Progenitor cell of endocrine pancreas (in vitro differentiated cells): ENCODE data around the gene LNX1. TPM values are rescaled to one million over a fixed set of nuclear protein-coding genes. Genes with fewer than 3 reads are reported as not detected.

Experiments used
- DNase-seq: peaks from one replicate; pipeline ENCODE4 v3.0.0; 2021; ENCODE audit warnings: low spot score; ENCODE audit not compliant: unreplicated experiment
- H3K27ac Mint-ChIP-seq: 2 replicates; pipeline ENCODE4 v1.8.0; 2021; ENCODE audit warnings: mild to moderate bottlenecking, moderate library complexity, mixed read lengths
- H3K27me3 Mint-ChIP-seq: 2 replicates; pipeline ENCODE4 v1.8.0; 2021; ENCODE audit warnings: mixed read lengths
- H3K36me3 Mint-ChIP-seq: 2 replicates; pipeline ENCODE4 v1.8.0; 2022; ENCODE audit warnings: mixed read lengths; ENCODE audit not compliant: insufficient read depth
- H3K4me1 Mint-ChIP-seq: 2 replicates; pipeline ENCODE4 v1.8.0; 2021; ENCODE audit warnings: low read depth, mixed read lengths
- H3K4me3 Mint-ChIP-seq: 2 replicates; pipeline ENCODE4 v1.8.0; 2021; ENCODE audit warnings: low read depth, mild to moderate bottlenecking, moderate library complexity, mixed read lengths
- H3K9me3 Mint-ChIP-seq: 2 replicates; pipeline ENCODE4 v1.8.0; 2021; ENCODE audit warnings: low read depth, mixed read lengths
- total RNA-seq: library from RNA; stranded (reverse); gene quantifications from 2 replicates; pipeline ENCODE4 v1.2.1, GENCODE V29; 2021
- TF ChIP-seq, protein P1 (sequence below): fragments of 200-600 bp; sonication (generic); IDR thresholded peaks from one replicate; pipeline ENCODE4 v1.5.0; 2021; ENCODE audit warnings: antibody characterized with exemption, mild to moderate bottlenecking; ENCODE audit not compliant: unreplicated experiment

The LNX1 gene
- total RNA-seq, 1 donor from 2014 or later, result 21.7 TPM

DNA sequence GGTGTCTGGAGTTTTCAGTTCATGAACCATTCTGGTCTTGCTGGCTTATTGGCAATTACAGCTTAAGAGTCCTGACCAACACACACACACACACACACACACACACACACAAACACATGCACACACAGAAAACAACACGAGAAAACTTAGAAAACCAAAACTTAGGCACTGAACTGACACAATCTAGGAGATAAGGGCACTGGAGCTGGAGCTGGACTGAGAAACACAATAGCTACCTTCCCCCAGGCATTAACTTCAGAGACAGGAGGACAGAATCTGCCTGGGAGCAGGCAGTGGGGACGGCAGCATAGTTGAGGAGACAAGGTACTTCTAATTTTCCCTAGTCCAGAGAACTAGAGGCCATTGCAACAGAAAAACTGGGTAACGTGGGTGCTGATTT, 62.3 kb downstream of the LNX1 start:
- Mint-ChIP-seq H3K27me3 (no peaks in the 10 kb centered on the region), H3K27ac (no peak overlapping the region), H3K4me3 (no peak overlapping the region), H3K36me3 (no peaks in the 10 kb centered on the region), H3K9me3 (no peaks in the 10 kb centered on the region), H3K4me1 (peaks cover 12% of the 10 kb centered on the region)
- TF ChIP-seq, protein P1, sequence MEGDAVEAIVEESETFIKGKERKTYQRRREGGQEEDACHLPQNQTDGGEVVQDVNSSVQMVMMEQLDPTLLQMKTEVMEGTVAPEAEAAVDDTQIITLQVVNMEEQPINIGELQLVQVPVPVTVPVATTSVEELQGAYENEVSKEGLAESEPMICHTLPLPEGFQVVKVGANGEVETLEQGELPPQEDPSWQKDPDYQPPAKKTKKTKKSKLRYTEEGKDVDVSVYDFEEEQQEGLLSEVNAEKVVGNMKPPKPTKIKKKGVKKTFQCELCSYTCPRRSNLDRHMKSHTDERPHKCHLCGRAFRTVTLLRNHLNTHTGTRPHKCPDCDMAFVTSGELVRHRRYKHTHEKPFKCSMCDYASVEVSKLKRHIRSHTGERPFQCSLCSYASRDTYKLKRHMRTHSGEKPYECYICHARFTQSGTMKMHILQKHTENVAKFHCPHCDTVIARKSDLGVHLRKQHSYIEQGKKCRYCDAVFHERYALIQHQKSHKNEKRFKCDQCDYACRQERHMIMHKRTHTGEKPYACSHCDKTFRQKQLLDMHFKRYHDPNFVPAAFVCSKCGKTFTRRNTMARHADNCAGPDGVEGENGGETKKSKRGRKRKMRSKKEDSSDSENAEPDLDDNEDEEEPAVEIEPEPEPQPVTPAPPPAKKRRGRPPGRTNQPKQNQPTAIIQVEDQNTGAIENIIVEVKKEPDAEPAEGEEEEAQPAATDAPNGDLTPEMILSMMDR, result no peak
- no peak for DNase-seq

DNA sequence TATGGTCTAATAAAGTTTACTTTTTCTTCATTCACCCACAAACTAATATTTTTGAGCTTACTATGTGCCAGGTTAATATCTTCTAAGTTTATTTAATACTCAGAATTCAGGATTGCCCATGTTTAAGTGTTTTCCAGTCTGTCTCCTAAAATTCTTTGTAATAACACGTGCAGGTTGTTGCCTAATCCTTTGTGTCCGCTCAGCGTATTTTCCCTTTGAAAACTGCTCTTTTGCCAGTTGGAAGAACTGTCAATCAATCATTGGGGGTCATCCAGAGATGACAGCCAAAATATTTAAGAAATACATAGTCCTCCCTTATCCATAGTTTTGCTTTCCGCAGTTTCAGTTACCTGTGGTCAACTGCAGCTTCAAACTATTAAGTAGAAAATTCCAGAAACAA, 63.4 kb downstream of the LNX1 start:
- Mint-ChIP-seq H3K9me3 (no peaks in the 10 kb centered on the region), H3K4me1 (peaks cover 13% of the 10 kb centered on the region)
- TF ChIP-seq, protein P1, result no peak

DNA sequence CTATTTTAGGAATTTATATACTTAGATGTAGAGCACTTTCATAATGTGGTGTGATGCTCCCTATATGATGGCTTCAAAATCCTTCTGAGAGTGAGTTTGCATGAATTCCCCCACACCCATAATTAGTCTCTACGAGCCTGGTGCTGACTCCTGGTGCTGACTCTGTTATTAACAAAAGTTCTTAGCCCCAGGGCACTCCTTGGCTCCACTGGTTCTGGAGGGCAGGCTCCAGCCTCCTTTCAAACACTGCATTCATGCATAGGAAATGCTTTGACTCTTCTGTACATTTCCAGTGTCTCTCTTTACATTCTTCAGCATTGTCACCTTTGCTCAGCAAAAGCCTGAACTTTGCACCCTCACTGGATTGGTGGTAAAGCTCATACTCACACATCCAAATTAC, 64.0 kb downstream of the LNX1 start:
- H3K4me3 Mint-ChIP-seq, result no peak overlapping the region
- H3K27me3 Mint-ChIP-seq, result no peaks in the 10 kb centered on the region
- H3K4me1 Mint-ChIP-seq, result peaks cover 16% of the 10 kb centered on the region
- no peak overlapping the region for H3K27ac Mint-ChIP-seq
- no peak for DNase-seq
- TF ChIP-seq, protein P1, result no peak
- H3K36me3 Mint-ChIP-seq, result no peaks in the 10 kb centered on the region
- H3K9me3 Mint-ChIP-seq, result no peaks in the 10 kb centered on the region

More for the DNA sequence above, 63.4 kb downstream of the LNX1 start:
- no peak overlapping the region for H3K4me3 Mint-ChIP-seq
- H3K27me3 Mint-ChIP-seq, result no peaks in the 10 kb centered on the region
- no peak for DNase-seq
- H3K36me3 Mint-ChIP-seq, result no peaks in the 10 kb centered on the region
- H3K27ac Mint-ChIP-seq, result no peak overlapping the region

DNA sequence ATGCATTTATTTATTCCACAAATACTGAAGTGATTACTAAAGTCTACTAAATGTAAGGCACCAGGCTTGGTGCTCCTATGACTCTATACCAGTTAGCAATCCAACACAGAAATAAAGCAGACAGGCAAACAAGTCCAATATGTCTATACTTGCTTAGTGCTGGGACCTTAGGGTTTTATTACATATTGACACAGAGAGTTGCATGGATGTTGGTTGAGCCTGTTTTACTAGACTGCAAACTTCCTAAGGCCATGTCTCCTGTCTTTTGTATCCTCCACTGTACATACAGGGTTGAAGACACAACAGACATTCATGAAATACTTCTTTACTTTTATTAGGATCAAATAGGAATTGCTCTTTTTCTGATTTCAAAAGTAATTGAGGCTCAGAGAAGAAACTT, 69.0 kb downstream of the LNX1 start:
- TF ChIP-seq, protein P1, result no peak
- no peak for DNase-seq
- Mint-ChIP-seq H3K9me3 (no peaks in the 10 kb centered on the region), H3K4me1 (peaks cover 15% of the 10 kb centered on the region), H3K27me3 (no peaks in the 10 kb centered on the region), H3K4me3 (no peak overlapping the region), H3K27ac (no peak overlapping the region), H3K36me3 (no peaks in the 10 kb centered on the region)

DNA sequence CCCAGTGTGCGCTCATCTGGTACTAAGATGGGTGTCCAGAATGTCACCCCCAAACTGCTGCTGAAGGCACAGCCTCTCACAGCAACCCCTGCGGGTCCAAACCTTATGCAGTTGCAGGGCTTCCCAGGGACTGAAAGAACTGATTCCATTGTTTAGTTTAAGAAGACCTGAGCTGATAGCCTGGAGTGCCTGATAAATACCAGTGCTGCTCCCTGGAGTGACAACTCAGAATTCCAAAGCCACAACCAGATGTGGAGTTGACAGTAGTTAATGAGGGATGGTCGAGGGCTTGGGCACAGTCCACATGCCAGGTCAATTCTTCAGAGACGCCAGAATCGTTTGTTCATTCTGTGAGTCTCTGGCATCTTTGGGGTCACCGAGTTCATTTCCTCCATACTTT, 71.2 kb downstream of the LNX1 start:
- no peaks in the 10 kb centered on the region for H3K36me3 Mint-ChIP-seq
- TF ChIP-seq, protein P1, result no peak
- H3K9me3 Mint-ChIP-seq, result no peaks in the 10 kb centered on the region
- H3K27me3 Mint-ChIP-seq, result no peaks in the 10 kb centered on the region
- no peak for DNase-seq
- H3K4me3 Mint-ChIP-seq, result no peak overlapping the region
- H3K27ac Mint-ChIP-seq, result no peak overlapping the region
- H3K4me1 Mint-ChIP-seq, result peaks cover 9% of the 10 kb centered on the region

DNA sequence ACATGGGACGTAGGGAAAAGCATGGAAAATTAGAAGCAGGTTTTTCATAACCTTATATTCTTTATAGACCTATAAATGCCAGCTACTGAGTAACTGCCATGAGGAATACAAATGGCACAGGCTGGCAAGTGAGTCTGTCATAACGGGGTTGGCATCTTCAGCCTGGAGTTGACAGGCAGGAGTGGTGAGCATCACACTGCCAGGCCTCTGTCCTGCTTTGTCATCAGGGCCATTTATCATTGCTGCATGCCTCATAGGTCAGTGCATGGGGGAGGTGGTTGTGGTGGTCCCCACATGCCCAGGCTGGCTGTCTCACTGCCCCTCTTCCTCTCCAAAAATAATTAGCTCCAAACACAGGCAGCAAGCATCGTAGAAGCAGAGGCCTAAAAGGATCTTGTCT, 72.5 kb downstream of the LNX1 start:
- H3K4me1 Mint-ChIP-seq, result peaks cover 9% of the 10 kb centered on the region
- H3K36me3 Mint-ChIP-seq, result no peaks in the 10 kb centered on the region
- DNase-seq, result no peak
- no peak overlapping the region for H3K27ac Mint-ChIP-seq
- TF ChIP-seq, protein P1, result no peak
- no peaks in the 10 kb centered on the region for H3K9me3 Mint-ChIP-seq
- no peak overlapping the region for H3K4me3 Mint-ChIP-seq
- no peaks in the 10 kb centered on the region for H3K27me3 Mint-ChIP-seq
